ENCODE data around the gene CYP4F8. TPM values are rescaled to one million over a fixed set of nuclear protein-coding genes. Genes with fewer than 3 reads are reported as not detected.
A peak's percentile ranks its signal among the peaks of the same experiment; 100 is the strongest.

Gene CYP4F8
- total RNA-seq, 1 donor from 2014 or later: not detected

DNA sequence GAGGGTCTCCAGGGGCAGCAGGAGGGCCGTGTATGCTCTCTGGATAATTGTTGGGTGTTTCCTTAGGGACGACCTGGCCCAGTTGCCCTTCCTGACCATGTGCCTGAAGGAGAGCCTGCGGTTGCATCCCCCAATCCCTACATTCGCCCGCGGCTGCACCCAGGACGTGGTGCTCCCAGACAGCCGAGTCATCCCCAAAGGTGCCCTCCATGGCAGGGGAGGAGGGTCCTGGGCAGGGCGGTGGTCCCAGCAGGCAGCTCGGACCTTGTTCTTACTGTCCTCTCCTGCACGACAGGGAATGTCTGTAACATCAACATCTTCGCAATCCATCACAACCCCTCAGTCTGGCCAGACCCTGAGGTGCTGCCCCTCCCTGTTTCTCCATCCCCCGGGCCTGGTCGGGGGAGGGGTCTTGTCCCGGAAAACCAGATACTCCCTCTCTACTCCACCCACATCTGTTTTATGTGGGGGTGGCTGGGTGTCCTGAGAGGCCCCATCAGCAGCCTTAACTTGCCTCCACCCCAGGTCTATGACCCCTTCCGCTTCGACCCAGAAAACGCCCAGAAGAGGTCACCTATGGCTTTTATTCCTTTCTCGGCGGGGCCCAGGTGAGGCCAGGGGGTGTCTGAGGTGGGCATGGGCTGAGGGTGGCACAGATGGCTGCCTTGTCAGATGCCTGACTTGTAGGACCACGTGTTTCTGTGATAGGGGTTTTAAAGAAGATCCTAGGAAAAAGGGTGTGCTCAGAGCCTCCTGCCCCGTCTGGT, 13.4 kb downstream of the CYP4F8 start:
- Mint-ChIP-seq H3K4me1 (peaks cover 6% of the 10 kb centered on the region), H3K9me3 (no peaks in the 10 kb centered on the region), H3K36me3 (ENCODE audit: low read depth) (no peaks in the 10 kb centered on the region), H3K27me3 (peaks cover 11% of the 10 kb centered on the region), H3K27ac (no peak overlapping the region), H3K4me3 (no peak overlapping the region)
- intact Hi-C loops (cut with micrococcal nuclease): loop anchor here (1.0 to 10.0 kb wide), 3 partner anchors 426 to 618 kb away; partner anchors contain the start of gene RAB8A
- TF ChIP-seq, protein P1, sequence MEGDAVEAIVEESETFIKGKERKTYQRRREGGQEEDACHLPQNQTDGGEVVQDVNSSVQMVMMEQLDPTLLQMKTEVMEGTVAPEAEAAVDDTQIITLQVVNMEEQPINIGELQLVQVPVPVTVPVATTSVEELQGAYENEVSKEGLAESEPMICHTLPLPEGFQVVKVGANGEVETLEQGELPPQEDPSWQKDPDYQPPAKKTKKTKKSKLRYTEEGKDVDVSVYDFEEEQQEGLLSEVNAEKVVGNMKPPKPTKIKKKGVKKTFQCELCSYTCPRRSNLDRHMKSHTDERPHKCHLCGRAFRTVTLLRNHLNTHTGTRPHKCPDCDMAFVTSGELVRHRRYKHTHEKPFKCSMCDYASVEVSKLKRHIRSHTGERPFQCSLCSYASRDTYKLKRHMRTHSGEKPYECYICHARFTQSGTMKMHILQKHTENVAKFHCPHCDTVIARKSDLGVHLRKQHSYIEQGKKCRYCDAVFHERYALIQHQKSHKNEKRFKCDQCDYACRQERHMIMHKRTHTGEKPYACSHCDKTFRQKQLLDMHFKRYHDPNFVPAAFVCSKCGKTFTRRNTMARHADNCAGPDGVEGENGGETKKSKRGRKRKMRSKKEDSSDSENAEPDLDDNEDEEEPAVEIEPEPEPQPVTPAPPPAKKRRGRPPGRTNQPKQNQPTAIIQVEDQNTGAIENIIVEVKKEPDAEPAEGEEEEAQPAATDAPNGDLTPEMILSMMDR (IDR thresholded peaks at IDR 0.05): no peak
- ChIA-PET POLR2A (no interaction called here), CTCF (interaction anchor here (1.7 kb wide), 1 partner anchor 32 kb away, joined by 4 read pairs; no protein-coding TSS in a partner anchor)
- DNase-seq (no peak), ATAC-seq (ENCODE audit: low read depth) (no peak)

DNA sequence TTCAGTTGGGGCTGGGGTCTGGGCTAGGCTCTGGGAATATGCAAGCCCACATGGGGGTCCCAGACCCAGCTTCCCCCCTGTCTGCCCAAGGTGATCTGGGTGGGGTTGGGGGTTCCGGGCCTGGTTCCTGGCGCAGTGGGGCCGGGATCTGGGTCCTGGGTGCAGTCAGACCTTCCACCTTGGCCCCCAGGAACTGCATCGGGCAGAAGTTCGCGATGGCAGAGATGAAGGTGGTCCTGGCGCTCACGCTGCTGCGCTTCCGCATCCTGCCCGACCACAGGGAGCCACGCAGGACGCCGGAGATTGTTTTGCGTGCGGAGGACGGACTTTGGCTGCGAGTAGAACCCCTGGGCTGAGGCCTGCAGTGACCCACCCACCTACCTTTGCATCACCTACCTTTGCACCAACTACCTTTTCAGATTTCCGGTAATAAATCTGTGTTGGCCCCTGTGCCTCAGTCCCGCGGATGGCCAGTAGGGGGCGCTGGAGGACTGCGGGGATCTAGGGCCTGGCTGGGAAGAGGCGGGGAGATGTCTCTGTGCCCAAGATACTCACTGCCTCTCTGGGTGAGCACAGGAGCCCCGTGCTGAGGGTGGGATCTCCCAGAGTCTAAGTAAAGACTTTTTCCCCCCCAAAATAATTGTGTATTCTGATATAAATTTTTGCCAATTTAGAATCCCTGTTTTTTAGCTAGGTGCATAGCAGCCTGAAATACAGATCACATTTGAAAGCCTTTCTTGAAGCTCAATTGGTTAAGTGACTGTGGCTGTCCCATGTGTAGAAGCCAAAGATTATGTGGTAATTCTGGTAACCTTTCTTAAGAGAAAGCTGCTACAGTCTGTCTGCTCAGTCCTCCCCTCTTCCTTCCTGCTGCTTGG, 14.2 kb downstream of the CYP4F8 start:
- ATAC-seq (ENCODE audit: low read depth): peak; percentile 98
- DNase-seq: peak; percentile 78
- Mint-ChIP-seq H3K36me3 (ENCODE audit: low read depth) (no peaks in the 10 kb centered on the region), H3K4me1 (peaks cover 11% of the 10 kb centered on the region), H3K27me3 (peaks cover 9% of the 10 kb centered on the region), H3K4me3 (no peak overlapping the region), H3K27ac (no peak overlapping the region), H3K9me3 (no peaks in the 10 kb centered on the region)
- ChIA-PET CTCF (interaction anchor here (0.7 to 1.7 kb wide), 4 partner anchors 31 to 556 kb away, joined by 3 to 6 read pairs (median 4); partner anchors contain the start of gene FAM32A), POLR2A (interaction anchor here (0.7 kb wide), 3 partner anchors 482 to 960 kb away, joined by 3 to 5 read pairs (median 3); no protein-coding TSS in a partner anchor)
- intact Hi-C loops (cut with micrococcal nuclease): loop anchor here (1.0 to 10.0 kb wide), 3 partner anchors 426 to 618 kb away; partner anchors contain the start of gene RAB8A
- TF ChIP-seq, protein P1 (IDR thresholded peaks at IDR 0.05): no peak

DNA sequence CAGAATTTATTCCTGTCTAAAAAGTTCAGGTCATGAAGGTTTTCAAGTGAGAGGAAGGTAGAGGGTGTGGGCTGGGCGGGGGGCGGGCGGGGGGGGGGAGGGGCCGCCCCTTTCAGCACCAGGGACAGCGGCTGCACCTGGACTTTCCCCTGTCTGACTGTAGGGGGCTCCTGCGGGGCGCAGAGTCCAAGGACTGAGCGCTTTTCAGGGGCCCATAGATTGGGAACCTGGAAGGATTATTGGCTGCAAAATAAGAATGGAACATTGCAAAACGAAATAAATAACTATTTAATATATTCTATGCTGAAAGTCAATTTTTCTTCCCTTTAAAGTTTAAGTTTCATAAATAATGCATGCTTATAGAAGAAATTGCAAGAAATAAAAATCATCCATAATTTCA, 16.8 kb downstream of the CYP4F8 start:
- no peaks in the 10 kb centered on the region for H3K36me3 Mint-ChIP-seq (ENCODE audit: low read depth)
- peaks cover 12% of the 10 kb centered on the region for H3K27me3 Mint-ChIP-seq
- H3K27ac Mint-ChIP-seq: no peak overlapping the region
- ATAC-seq (ENCODE audit: low read depth) (peak; percentile 45), DNase-seq (no peak)
- TF ChIP-seq, protein P1 (IDR thresholded peaks at IDR 0.05): no peak
- ChIA-PET CTCF (interaction anchor here (1.5 kb wide), 1 partner anchor 553 kb away, joined by 5 read pairs; the partner anchor contains the start of gene FAM32A), POLR2A (no interaction called here)
- intact Hi-C loops (cut with micrococcal nuclease): no loop called here
- no peaks in the 10 kb centered on the region for H3K9me3 Mint-ChIP-seq
- peaks cover 11% of the 10 kb centered on the region for H3K4me1 Mint-ChIP-seq
- no peak overlapping the region for H3K4me3 Mint-ChIP-seq

DNA sequence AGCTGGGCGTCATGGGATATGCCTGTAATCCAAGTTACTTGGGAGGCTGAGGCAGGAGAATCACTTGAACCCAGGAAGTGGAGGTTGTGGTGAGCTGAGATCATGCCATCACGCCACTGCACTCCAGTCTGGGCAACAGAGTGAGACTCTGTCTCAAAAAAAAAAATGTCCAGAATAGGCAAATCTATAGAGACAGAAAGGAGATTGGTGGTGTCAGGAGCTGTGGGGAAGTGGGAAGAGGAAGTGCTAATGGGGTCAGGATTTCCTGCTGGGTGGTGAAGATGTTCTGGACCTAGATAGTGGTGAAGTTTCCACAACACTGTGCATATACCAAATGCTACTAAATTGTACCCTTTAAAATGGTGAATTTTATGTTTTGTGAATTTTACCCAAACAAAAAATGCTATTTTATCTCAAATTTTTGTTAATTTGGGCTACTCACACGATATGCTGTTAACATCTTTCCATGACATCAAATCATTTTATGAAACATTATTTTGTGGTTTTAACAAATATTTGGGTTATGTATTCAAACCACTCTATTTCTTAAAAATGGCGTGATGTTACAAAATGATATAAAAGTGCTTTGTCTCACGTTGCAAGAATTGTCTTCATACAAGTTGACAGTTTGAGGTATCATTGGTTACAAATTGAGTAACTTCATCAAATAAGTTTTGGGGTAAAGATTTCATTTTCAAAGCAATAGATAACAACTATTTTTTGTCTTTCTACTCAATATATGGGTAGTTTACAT, 18.2 kb downstream of the CYP4F8 start:
- DNase-seq (no peak), ATAC-seq (ENCODE audit: low read depth) (no peak)
- Mint-ChIP-seq H3K4me3 (no peak overlapping the region), H3K36me3 (ENCODE audit: low read depth) (no peaks in the 10 kb centered on the region), H3K27ac (no peak overlapping the region), H3K27me3 (peaks cover 19% of the 10 kb centered on the region), H3K9me3 (no peaks in the 10 kb centered on the region), H3K4me1 (peaks cover 11% of the 10 kb centered on the region)
- TF ChIP-seq, protein P1 (IDR thresholded peaks at IDR 0.05): no peak
- intact Hi-C loops (cut with micrococcal nuclease): no loop called here
- ChIA-PET POLR2A (interaction anchor here (0.6 kb wide), 2 partner anchors 7 to 12 kb away, joined by 4 read pairs; partner anchors contain the start of gene CYP4F3), CTCF (no interaction called here)
